ENCODE data around the gene ADAMTS10. TPM values are rescaled to one million over a fixed set of nuclear protein-coding genes. Genes with fewer than 3 reads are reported as not detected.
"Not testable (repeated sequence)": the region's sequence is repeated elsewhere in the genome, so short reads cannot be mapped to it uniquely, and the experiment has no call there.

The ADAMTS10 gene
- total RNA-seq, 1 donor from 2014 or later: 87.6 TPM

DNA sequence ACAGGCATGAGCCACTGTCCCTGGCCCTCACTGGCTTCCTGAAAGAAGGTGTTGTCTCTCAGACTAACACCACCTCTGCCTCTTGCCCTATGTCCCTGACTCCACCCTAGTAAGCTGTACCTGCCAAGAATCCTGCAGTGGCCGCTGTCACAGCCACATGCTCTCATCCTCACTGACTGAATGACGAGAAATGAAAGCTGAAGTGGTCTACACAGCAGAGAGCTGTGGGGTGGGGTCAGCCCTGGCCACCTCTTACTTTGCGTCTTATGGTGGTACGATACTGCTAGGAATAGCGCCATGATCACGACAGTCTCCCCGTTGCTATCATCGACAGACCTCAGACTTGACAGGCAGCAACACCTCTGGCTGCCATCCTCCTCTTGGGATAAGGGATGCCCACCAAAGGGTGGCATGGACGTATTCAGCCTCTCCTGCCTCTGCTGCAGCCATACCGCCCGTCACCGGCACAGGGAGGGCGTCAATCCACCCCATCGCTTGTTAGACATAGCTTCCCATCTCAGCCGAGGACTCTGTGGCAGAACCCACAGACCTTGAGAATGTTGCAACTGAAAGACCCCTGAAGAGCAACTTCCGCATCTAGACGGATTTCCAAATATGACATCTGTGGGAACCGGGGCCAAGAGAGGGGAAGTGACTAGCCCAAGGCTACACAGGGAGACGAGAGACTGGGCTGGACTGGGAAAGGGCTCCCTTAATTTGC is 34.1 kb downstream of the ADAMTS10 start:
- Mint-ChIP-seq H3K27me3 (ENCODE audit: unreplicated experiment) (peaks cover 3% of the 10 kb centered on the region), H3K36me3 (ENCODE audit: unreplicated experiment) (no peaks in the 10 kb centered on the region), H3K9me3 (ENCODE audit: unreplicated experiment) (peaks cover 2% of the 10 kb centered on the region), H3K4me1 (ENCODE audit: low read depth, unreplicated experiment) (no peaks in the 10 kb centered on the region), H3K4me3 (ENCODE audit: unreplicated experiment) (no peak overlapping the region), H3K27ac (ENCODE audit: unreplicated experiment) (no peak overlapping the region)
- no peak for DNase-seq
- TF ChIP-seq, protein P1, sequence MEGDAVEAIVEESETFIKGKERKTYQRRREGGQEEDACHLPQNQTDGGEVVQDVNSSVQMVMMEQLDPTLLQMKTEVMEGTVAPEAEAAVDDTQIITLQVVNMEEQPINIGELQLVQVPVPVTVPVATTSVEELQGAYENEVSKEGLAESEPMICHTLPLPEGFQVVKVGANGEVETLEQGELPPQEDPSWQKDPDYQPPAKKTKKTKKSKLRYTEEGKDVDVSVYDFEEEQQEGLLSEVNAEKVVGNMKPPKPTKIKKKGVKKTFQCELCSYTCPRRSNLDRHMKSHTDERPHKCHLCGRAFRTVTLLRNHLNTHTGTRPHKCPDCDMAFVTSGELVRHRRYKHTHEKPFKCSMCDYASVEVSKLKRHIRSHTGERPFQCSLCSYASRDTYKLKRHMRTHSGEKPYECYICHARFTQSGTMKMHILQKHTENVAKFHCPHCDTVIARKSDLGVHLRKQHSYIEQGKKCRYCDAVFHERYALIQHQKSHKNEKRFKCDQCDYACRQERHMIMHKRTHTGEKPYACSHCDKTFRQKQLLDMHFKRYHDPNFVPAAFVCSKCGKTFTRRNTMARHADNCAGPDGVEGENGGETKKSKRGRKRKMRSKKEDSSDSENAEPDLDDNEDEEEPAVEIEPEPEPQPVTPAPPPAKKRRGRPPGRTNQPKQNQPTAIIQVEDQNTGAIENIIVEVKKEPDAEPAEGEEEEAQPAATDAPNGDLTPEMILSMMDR (IDR thresholded peaks at IDR 0.05; ENCODE audit: partially characterized antibody, unreplicated experiment): no peak

DNA sequence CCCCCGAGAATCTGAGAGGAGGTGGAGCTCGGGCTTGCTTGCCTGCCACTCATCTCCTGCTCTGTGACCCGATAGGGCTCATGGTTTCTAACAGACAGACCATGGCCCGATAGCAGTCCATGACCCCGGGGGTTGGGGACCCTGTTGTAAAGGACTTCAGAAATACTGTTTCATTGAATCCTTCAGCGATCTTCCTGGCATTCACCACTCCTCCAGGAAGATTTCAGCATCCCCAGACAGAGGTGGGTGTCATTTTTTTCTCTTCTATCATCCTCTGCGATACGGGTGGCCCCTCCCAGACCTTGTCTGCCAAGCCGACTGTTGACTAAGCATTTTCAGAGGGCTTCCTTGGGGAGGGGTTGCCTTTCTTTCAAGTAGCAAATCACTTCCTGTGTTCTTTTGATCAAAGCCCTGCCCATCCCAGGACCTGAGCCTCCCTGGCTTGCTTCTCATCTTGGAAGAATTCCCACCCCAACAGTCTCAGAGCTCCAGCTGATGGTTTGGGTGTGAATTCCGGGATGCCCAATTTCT is 35.0 kb downstream of the ADAMTS10 start:
- H3K4me1 Mint-ChIP-seq (ENCODE audit: low read depth, unreplicated experiment): no peaks in the 10 kb centered on the region
- no peak for DNase-seq
- H3K9me3 Mint-ChIP-seq (ENCODE audit: unreplicated experiment): peaks cover 2% of the 10 kb centered on the region
- no peaks in the 10 kb centered on the region for H3K36me3 Mint-ChIP-seq (ENCODE audit: unreplicated experiment)
- H3K4me3 Mint-ChIP-seq (ENCODE audit: unreplicated experiment): no peak overlapping the region
- no peak overlapping the region for H3K27ac Mint-ChIP-seq (ENCODE audit: unreplicated experiment)
- TF ChIP-seq, protein P1 (IDR thresholded peaks at IDR 0.05; ENCODE audit: partially characterized antibody, unreplicated experiment): no peak
- H3K27me3 Mint-ChIP-seq (ENCODE audit: unreplicated experiment): peaks cover 3% of the 10 kb centered on the region

DNA sequence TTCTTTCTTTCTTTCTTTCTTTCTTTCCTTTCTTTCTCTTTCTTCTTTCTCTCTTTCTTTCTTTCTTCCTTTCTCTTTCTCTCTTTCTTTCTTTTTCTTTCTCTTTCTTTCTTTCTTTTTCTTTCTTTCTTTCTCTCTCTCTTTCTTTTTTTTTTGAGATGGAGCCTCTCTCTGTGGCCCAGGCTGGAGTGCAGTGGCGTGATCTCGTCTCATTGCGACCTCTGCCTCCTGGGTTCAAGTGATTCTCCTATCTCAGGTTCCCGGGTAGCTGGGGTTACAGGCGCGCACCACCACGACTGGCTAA is 35.9 kb downstream of the ADAMTS10 start:
- H3K9me3 Mint-ChIP-seq (ENCODE audit: unreplicated experiment); H3K36me3 Mint-ChIP-seq (ENCODE audit: unreplicated experiment); H3K27me3 Mint-ChIP-seq (ENCODE audit: unreplicated experiment); H3K27ac Mint-ChIP-seq (ENCODE audit: unreplicated experiment); DNase-seq; H3K4me3 Mint-ChIP-seq (ENCODE audit: unreplicated experiment); H3K4me1 Mint-ChIP-seq (ENCODE audit: low read depth, unreplicated experiment): not testable (repeated sequence)

DNA sequence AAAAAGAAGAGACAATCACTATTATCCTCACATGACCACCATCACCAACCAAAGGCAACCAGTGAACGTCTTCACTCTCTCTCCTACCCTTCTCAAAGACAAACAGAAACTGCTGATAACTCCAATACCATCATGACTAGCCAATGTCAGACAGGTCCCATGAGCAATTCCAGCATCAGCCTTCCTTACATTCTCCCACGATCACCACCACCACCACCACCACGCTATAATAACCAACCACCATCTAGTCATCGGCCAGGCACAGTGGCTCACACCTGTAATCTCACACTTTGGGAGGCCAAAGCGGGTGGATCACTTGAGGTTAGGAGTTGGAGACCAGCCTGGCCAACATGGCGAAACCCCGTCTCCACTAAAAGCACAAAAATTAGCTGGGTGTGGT is 37.2 kb downstream of the ADAMTS10 start:
- DNase-seq: no peak
- peaks cover 2% of the 10 kb centered on the region for H3K9me3 Mint-ChIP-seq (ENCODE audit: unreplicated experiment)
- H3K36me3 Mint-ChIP-seq (ENCODE audit: unreplicated experiment): no peaks in the 10 kb centered on the region
- H3K27ac Mint-ChIP-seq (ENCODE audit: unreplicated experiment): no peak overlapping the region
- H3K27me3 Mint-ChIP-seq (ENCODE audit: unreplicated experiment): peaks cover 1% of the 10 kb centered on the region
- TF ChIP-seq, protein P1 (IDR thresholded peaks at IDR 0.05; ENCODE audit: partially characterized antibody, unreplicated experiment): no peak
- H3K4me1 Mint-ChIP-seq (ENCODE audit: low read depth, unreplicated experiment): no peaks in the 10 kb centered on the region
- no peak overlapping the region for H3K4me3 Mint-ChIP-seq (ENCODE audit: unreplicated experiment)

DNA sequence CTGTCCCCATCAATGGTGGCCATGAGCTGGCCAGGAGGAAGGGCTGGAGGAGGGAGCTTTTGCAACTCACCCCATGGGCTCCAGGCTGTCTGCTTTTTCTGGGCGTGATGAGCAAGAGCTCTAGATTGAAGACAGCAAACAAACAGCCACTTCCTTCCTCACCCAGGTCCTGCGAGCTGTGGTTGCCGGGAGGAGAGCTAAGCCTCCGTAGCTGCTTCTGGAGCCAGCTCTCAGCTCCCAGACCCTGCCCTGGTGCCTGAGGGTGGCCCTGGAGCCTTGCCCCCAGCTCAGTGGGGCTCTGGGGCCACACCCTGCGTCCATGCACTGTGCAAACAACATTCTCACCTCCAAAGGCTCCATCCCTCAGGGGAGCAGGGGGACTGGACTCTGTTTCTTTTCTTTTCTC is 39.5 kb downstream of the ADAMTS10 start:
- Mint-ChIP-seq H3K9me3 (ENCODE audit: unreplicated experiment) (peaks cover 2% of the 10 kb centered on the region), H3K36me3 (ENCODE audit: unreplicated experiment) (no peaks in the 10 kb centered on the region), H3K27me3 (ENCODE audit: unreplicated experiment) (no peaks in the 10 kb centered on the region), H3K27ac (ENCODE audit: unreplicated experiment) (no peak overlapping the region), H3K4me3 (ENCODE audit: unreplicated experiment) (no peak overlapping the region), H3K4me1 (ENCODE audit: low read depth, unreplicated experiment) (no peaks in the 10 kb centered on the region)
- DNase-seq: no peak
- TF ChIP-seq, protein P1 (IDR thresholded peaks at IDR 0.05; ENCODE audit: partially characterized antibody, unreplicated experiment): no peak
